Fibroblast of lung (primary cell): ENCODE measurements around the gene SLC47A1. TPM values are rescaled to one million over a fixed set of nuclear protein-coding genes. Genes with fewer than 3 reads are reported as not detected.

Experiments used
- DNase-seq, 2 donors: peaks; one replicate each; pipeline versions ENCODE4 v3.0.0 to v3.0.0-alpha.2; 2010; ENCODE audit warnings: low read depth in 2 of 2
- H2AFZ ChIP-seq: 2 replicates; pipeline ENCODE4 v1.5.1; 2012; ENCODE audit warnings: low read length, control low read depth, inconsistent platforms
- H3K27ac ChIP-seq: 2 replicates; pipeline ENCODE4 v1.5.1; 2011; ENCODE audit warnings: low read length, control low read depth; ENCODE audit not compliant: insufficient read depth
- H3K27me3 ChIP-seq: 2 replicates; pipeline ENCODE4 v1.5.1; 2011; ENCODE audit warnings: mild to moderate bottlenecking, low read length; ENCODE audit not compliant: control insufficient read depth, insufficient read depth
- H3K36me3 ChIP-seq: 2 replicates; pipeline ENCODE4 v1.5.1; 2011; ENCODE audit warnings: low read length; ENCODE audit not compliant: control insufficient read depth, insufficient read depth
- H3K4me1 ChIP-seq: 2 replicates; pipeline ENCODE4 v1.5.1; 2011; ENCODE audit warnings: low read length; ENCODE audit not compliant: control insufficient read depth, insufficient read depth; ENCODE audit errors: extremely low read depth
- H3K4me2 ChIP-seq: 2 replicates; pipeline ENCODE4 v1.5.1; 2011; ENCODE audit warnings: low read length, control low read depth; ENCODE audit not compliant: insufficient read depth; ENCODE audit errors: extremely low read depth
- H3K4me3 ChIP-seq, 4 experiments: fragments of 200-600 bp in 1 of 4; sonication (generic) in 1 of 4; replicated peaks in 1 of 4; 2 replicates each; pipeline ENCODE4 v1.5.1; 2011 to 2016; ENCODE audit warnings: low read length in 4 of 4, low read depth in 3 of 4, mild to moderate bottlenecking in 3 of 4, control low read depth in 2 of 4, inconsistent platforms in 1 of 4, mixed read lengths in 1 of 4; ENCODE audit not compliant: insufficient read depth in 1 of 4; ENCODE audit errors: control extremely low read depth in 1 of 4
- H3K79me2 ChIP-seq: 2 replicates; pipeline ENCODE4 v1.5.1; 2012; ENCODE audit warnings: mild to moderate bottlenecking, low read length, inconsistent platforms; ENCODE audit not compliant: control insufficient read depth, insufficient read depth
- H3K9ac ChIP-seq: 2 replicates; pipeline ENCODE4 v1.5.1; 2011; ENCODE audit warnings: mild to moderate bottlenecking, low read length, control low read depth; ENCODE audit not compliant: insufficient read depth
- H3K9me3 ChIP-seq: 2 replicates; pipeline ENCODE4 v1.5.1; 2012; ENCODE audit warnings: low read depth, low read length; ENCODE audit not compliant: control insufficient read depth, insufficient read depth
- H4K20me1 ChIP-seq: 2 replicates; pipeline ENCODE4 v1.5.1; 2011; ENCODE audit warnings: low read length; ENCODE audit not compliant: control insufficient read depth, insufficient read depth; ENCODE audit errors: extremely low read depth
- EZH2 ChIP-seq: IDR thresholded peaks from 2 replicates; pipeline ENCODE4 v1.5.1; 2012; ENCODE audit warnings: low read length, control low read depth, mild to moderate bottlenecking; ENCODE audit errors: missing control alignments
- polyA plus RNA-seq, 2 donors: library from polyadenylated mRNA; depleted of rRNA in 1 of 2; stranded (reverse) in 1 of 2; unstranded in 1 of 2; fragments of >200 nt; gene quantifications; 2 replicates each; pipeline ENCODE4 v1.2.1, GENCODE V29; 2011 to 2012; ENCODE audit warnings: missing spikeins in 1 of 2
- total RNA-seq: library from RNA; depleted of rRNA; stranded (reverse); fragments of >200 nt; gene quantifications from 2 replicates; pipeline ENCODE4 v1.2.1, GENCODE V29; 2014
- TF ChIP-seq, protein P1 (sequence below), 2 donors: IDR thresholded peaks in 1 of 2; conservative IDR thresholded peaks in 1 of 2; 1 replicate in 1 of 2; 2 replicates in 1 of 2; pipeline ENCODE4 v1.5.1; 2011 to 2012; ENCODE audit warnings: low read length in 2 of 2, control low read depth in 1 of 2, inconsistent platforms in 1 of 2, low read depth in 1 of 2, mild to moderate bottlenecking in 1 of 2

SLC47A1 gene
- total and polyA plus RNA-seq, 2 donors (not counting 1 experiment from before 2014, with no cell fraction given): 0.12 to 0.66 TPM

DNA sequence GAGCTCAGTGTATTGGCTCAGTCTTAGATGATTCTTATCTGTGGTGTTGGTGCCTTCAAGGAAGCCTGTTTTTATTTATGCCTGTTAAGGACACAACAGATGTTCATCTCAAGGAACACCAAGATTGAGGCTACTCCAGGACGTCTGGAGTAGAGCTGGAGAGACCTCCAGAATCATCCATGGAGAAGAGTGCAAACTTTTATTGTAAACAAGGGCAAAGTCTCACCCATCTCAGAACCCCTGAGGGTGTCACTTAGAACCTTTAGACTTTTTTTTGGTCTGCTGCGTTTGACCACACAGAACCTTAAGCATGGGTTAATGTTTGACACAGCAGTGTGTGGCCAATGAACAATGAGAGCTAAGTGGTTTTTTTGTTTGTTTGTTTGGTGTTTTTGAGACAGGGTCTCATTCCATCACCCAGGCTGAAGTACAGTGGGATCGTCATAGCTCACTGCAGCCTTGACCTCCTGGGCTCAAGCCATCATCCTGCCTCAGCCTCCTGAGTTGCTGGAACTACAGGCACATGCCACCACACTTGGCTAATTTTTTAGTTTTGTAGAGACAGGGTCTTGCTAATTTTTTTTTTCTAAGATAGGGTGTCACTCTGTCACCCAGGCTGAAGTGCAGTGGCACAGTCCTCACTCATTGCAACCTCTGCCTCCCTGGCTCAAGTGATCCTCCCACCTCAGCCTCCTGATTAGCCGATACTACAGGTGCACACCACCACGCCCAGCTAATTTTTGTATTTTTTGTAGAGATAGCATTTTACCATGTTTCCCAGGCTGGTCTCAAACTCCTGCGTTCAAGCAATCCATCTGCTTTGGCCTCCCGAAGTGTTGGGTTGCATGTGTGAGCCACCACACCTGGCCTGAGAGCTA, 16.3 kb downstream of the SLC47A1 start:
- Histone ChIP-seq H3K27me3 (no peaks in the 10 kb centered on the region), H3K4me2 (no peak overlapping the region), H3K9ac (no peak overlapping the region), H2AFZ (no peak overlapping the region), H3K9me3 (no peaks in the 10 kb centered on the region), H3K79me2 (no peaks in the 10 kb centered on the region), H3K27ac (no peak overlapping the region), H3K4me3 (no peak overlapping the region), H4K20me1 (no peaks in the 10 kb centered on the region), H3K4me1 (no peaks in the 10 kb centered on the region), H3K36me3 (no peaks in the 10 kb centered on the region)
- no peak for DNase-seq
- TF ChIP-seq, protein P1, sequence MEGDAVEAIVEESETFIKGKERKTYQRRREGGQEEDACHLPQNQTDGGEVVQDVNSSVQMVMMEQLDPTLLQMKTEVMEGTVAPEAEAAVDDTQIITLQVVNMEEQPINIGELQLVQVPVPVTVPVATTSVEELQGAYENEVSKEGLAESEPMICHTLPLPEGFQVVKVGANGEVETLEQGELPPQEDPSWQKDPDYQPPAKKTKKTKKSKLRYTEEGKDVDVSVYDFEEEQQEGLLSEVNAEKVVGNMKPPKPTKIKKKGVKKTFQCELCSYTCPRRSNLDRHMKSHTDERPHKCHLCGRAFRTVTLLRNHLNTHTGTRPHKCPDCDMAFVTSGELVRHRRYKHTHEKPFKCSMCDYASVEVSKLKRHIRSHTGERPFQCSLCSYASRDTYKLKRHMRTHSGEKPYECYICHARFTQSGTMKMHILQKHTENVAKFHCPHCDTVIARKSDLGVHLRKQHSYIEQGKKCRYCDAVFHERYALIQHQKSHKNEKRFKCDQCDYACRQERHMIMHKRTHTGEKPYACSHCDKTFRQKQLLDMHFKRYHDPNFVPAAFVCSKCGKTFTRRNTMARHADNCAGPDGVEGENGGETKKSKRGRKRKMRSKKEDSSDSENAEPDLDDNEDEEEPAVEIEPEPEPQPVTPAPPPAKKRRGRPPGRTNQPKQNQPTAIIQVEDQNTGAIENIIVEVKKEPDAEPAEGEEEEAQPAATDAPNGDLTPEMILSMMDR (conservative IDR thresholded peaks at IDR 0.05 in 1 of 2, IDR thresholded peaks at IDR 0.05 in 1 of 2; ENCODE audit: low read depth in 1 of 2, low read length in 2 of 2): no peak
- no peak for TF ChIP-seq EZH2

DNA sequence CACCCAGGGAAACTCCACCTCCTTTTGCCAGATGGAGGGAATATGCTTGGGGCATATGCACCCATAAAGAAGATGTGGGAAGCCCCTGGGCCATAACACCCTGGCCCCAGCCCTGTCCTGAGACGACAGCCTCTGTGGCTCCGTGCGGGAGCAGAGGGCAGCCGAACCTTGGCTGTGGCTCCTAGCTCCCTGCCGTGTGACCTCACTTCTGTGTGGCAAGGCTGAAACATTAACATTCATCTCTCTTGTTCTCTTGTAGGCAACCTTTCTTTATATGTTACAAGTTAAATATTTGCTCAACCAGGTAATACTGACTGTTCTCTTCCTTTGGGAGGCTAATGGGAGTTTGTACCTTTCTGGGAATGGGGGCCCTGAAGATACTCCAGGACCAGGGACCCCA, 17.5 kb downstream of the SLC47A1 start:
- Histone ChIP-seq H3K9me3 (no peaks in the 10 kb centered on the region), H3K36me3 (no peaks in the 10 kb centered on the region), H3K27ac (no peak overlapping the region), H2AFZ (no peak overlapping the region), H3K79me2 (no peaks in the 10 kb centered on the region), H3K27me3 (peaks cover 2% of the 10 kb centered on the region), H3K4me2 (no peak overlapping the region), H4K20me1 (no peaks in the 10 kb centered on the region), H3K4me1 (no peaks in the 10 kb centered on the region), H3K4me3 (no peak overlapping the region), H3K9ac (no peak overlapping the region)
- no peak for DNase-seq
- no peak for TF ChIP-seq EZH2

DNA sequence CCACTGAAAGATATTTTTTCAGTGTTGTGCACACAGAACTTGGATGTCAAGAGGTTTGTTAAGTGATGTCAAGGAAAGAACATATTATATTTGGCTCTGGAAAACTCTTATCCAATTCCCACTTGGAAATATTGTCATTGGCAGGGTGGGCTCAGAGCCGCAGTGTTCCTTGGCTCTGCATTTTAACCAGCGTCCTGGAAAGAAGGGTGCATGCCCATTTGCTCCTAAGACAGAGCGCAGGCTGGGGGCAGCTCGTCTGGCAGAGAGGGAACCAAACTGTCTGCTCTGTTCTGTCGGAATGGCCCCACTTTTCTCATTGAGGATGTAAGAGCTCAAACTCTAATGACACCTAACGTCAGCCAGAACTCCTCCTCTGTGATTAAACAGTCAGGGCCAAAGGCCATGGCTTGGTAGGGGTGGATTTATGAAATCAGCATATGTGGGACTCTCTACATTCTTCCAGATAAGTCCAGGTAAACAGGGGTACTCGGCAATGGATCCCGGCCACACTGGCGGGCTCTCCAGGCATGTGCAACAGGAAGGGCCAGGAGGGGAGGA, 18.0 kb downstream of the SLC47A1 start:
- Histone ChIP-seq H3K9ac (no peak overlapping the region), H3K4me1 (no peaks in the 10 kb centered on the region), H3K36me3 (no peaks in the 10 kb centered on the region), H3K79me2 (no peaks in the 10 kb centered on the region), H3K27ac (no peak overlapping the region), H3K4me2 (no peak overlapping the region), H4K20me1 (no peaks in the 10 kb centered on the region), H3K4me3 (no peak overlapping the region), H3K27me3 (peaks cover 2% of the 10 kb centered on the region), H2AFZ (no peak overlapping the region), H3K9me3 (no peaks in the 10 kb centered on the region)
- DNase-seq: no peak
- TF ChIP-seq, protein P1 (conservative IDR thresholded peaks at IDR 0.05 in 1 of 2, IDR thresholded peaks at IDR 0.05 in 1 of 2; ENCODE audit: low read depth in 1 of 2, low read length in 2 of 2): no peak
- no peak for TF ChIP-seq EZH2
